Suppressor macrophage (primary cell): ENCODE data around the gene ZMYND10.

Experiments
- DNase-seq, 4 experiments: peaks; one replicate each; pipeline ENCODE4 v3.0.0-alpha.2; 2020 to 2022

The ZMYND10 gene

DNA sequence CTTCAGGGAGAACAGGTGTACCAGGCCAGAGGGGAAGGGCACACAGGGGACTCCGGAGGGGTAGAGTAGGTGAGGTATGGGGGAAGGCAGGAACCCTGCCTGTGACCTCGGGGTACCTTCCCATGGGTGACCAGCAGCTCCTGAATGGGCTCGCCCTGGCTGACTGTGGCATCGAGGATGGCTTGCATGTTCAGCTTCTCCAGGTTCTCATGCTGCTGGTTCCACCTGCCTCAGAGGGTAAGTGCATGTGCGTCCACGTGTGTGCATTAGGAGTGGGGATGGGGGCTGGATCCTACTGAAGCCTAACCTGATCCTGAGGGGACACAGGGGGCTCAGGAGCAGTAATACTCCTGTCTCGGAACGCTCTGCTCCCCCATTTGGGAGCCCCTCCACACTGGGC is 524 bp downstream of the ZMYND10 start:
- no peak for DNase-seq

DNA sequence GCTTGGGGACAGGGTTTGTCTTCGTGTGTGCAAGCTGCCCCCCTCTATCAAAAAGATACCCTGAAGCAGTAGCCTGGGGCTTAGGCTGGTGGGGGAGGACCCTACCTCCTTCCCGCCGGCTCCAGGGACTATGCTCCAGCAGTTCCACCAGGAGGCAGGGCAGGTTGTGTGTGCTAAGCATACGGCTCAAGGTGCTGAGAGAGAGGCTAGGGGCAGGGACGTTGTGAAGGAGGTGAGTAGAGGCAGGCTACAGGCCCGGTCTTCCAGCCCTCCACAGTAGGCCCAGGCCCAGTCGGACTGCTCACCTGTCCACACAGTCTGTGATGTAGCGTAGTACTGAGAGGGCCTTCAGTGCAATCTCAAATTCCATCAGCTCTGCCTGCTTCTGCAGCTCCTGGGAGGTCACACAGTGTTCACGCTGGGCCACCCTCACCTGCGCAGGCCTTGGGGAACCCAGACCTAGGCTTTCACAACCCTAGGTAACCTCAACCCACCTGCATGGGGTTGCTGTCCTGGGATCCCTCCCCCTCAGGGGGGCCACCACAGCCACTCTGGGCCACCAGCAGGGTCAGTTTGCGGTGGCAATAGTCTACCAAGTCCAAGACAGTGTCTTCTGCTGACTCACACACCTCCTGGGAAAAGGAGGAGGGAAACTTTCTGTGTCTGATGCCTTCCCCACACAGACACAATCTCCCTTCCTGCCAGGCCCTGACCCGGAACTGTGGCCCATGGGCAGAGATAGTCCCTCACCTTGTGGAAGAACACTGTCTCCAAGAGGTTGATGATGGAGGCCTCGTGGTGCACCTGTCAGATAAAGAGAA is 2.5 kb downstream of the ZMYND10 start:
- no peak for DNase-seq

GRCh38 chr3:50341996-50342650 is 3.4 kb downstream of the ZMYND10 start:
- DNase-seq, result no peak

- DNase-seq, result no peak
These were observed 4.0 kb downstream of the ZMYND10 start for GRCh38 chr3:50341537-50341936.

- peak; percentile 85 to 94 (median 90) for DNase-seq
These were observed 4.8 kb downstream of the ZMYND10 start, which contains the start of gene RASSF1 for GRCh38 chr3:50340448-50341329. Gene RASSF1 (minus strand): TSS chr3:50340836. CDS start chr3:50340805, 31 bp downstream.

GRCh38 chr3:50340147-50340447 is 5.4 kb downstream of the ZMYND10 start:
- DNase-seq, result no peak

- no peak for DNase-seq
These were observed 5.9 kb downstream of the ZMYND10 start for GRCh38 chr3:50339485-50340146.

DNA sequence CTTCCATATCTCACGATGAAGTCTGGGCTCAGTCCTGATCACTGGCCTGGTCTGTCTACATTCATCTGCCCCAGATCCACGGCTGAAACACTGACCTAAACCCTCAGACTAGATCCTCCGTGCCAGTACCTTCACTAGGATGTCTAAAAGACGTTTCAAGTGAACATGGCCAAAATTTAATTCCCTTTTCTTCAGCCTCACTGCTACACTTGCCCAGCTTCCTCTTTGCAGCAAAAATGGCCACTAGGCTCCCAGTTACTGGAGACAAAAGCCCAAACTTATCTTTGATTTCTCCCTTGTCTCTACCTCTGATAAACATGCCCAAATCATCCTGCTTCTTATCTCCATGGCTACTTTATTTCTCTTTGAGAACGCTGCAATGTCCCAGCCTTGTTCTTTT is 6.6 kb downstream of the ZMYND10 start:
- peak; percentile 59 to 80 (median 70) for DNase-seq

- peak; percentile 99 to 100 (median 100) for DNase-seq
These were observed 8.2 kb downstream of the ZMYND10 start for GRCh38 chr3:50337175-50337861.

DNA sequence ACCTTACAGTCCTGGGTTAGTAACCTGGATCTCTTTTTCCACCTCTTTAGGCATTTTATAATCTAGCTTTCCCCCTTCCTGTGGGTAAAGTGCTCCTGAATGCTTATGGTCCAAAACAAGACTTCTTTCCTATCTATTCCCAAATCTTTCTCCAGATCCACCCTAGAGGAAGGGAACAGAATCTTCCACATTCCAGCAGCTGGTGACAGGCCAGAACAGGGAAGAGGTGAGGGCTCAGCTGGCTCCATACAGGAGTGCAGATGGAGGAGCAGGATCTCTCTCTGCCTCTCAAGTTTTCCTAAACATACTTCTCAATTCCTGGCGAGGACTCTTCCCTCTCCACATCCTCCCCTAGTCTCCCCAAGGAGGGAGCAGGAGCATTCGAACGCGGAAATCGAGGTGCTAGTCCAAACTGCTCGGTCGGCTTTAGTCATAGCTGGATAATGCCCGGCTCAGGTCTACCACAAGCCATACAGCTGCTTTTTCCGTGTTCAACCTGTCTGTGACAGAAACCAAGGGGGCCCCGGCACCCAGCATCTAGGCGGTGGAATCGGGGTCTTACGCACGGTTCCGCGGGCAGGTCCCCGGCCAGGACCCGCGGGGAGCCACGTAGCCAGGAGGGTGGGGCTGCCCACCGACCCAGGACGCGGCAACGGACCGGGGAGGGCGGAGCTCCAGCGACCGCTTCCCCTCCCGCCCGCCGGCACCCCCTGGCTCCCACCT is 8.9 kb downstream of the ZMYND10 start:
- no peak for DNase-seq

GRCh38 chr3:50334339-50335075 is 11.0 kb downstream of the ZMYND10 start:
- no peak for DNase-seq

- no peak for DNase-seq
These were observed 11.7 kb downstream of the ZMYND10 start for GRCh38 chr3:50333744-50334328.

DNA sequence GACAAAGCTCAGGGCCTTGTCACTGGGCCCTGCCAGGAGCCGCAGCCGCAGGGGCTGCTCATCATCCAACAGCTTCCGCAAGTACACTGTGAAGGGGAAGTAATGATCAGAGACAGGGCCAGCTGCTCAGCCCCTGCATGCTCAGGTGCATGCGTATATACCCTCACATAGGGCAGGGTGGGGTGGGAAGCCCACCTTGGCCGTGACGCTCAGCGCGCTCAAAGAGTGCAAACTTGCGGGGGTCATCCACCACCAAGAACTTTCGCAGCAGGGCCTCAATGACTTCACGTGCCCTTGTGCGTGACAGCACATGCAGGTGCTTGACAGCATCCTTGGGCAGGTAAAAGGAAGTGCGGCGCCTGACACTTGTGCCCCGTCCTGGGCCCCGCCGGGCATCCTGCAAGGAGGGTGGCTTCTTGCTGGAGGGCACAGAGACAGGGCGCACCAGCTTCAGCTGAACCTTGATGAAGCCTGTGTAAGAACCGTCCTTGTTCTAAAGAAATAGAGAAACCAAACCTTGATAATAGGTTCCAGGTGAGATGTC is 14.1 kb downstream of the ZMYND10 start:
- no peak for DNase-seq

GRCh38 chr3:50330330-50330729 is 15.2 kb downstream of the ZMYND10 start:
- no peak for DNase-seq

DNA sequence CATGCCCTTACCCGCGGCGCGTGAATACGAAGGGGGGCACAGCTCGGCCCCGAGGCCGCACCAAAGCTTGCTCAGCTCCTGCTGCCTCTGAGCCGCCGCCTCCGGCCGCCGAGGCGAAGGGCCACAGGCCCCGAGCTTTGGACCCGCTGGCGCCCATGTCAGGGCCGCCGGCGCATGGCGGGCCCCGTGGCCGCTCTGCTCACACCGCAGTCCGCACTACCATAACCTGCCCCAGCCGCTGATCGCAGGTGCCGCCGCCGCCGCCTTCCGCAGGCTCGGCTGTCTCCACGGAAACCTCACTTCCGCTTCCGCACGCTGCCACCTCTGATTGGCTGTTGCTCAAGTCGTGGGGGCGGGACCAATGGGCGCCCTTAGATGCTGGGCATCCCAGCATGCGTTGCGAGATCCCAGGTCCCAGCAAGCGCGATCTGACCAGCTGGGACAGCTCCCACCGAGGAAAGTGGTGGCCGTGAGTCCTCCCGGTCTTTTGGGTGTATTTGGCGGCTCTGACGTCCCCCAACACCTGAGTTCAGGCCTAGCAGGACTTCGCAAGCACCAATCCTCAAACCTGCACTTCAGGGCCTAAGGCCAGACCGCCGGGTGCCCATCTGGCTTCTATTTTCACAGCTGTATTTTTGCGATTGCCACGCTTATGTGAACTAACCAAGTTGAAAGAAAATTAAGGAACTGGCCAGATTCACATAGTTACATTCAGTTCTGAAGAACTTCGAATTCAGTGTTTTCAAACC is 17.4 kb downstream of the ZMYND10 start, which contains the start of gene TUSC2:
TUSC2 (minus strand) TSS at position 281 of the 749 bp plus-strand sequence; CDS start at position 157, 124 bp downstream.
- DNase-seq, result peak; percentile 97 to 99 (median 98)

- no peak for DNase-seq
These were observed 18.4 kb downstream of the ZMYND10 start for GRCh38 chr3:50327129-50327528.

- no peak for DNase-seq
These were observed 19.4 kb downstream of the ZMYND10 start for GRCh38 chr3:50326182-50326541.

DNA sequence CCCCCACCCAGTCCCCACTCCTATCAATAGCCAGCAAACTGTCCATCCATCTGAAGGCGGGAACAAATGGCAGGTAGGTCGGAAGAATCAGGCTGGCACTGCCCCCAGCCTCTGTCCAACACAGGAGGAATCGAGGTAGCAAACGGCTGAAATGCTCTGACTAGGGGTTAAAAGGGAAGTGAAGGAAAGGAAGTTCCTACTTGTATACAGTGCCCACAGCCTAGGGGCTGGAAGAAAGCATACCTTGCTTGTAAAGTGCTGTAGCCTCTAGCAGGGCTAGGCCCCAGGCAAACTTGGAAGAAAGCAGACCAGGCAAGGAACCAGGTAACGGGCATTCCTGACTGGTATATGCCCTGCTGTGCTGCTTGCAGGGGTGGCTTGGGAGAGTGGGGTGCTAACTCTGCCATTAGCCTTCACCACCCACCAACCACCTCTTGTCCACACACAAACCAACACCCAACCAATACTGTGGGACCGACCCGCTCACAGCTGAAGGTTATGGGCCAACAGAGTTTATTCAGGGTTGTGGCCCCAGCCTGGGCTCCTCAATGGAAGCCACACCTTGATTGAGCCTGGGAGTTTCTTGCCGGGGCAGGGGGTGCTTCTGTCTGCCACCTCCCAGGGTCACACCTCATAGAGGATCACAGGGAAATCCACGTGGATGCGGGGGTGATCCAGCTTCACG is 19.9 kb downstream of the ZMYND10 start:
- DNase-seq, result no peak
